ENCODE data around the gene PLXDC1.

DNA sequence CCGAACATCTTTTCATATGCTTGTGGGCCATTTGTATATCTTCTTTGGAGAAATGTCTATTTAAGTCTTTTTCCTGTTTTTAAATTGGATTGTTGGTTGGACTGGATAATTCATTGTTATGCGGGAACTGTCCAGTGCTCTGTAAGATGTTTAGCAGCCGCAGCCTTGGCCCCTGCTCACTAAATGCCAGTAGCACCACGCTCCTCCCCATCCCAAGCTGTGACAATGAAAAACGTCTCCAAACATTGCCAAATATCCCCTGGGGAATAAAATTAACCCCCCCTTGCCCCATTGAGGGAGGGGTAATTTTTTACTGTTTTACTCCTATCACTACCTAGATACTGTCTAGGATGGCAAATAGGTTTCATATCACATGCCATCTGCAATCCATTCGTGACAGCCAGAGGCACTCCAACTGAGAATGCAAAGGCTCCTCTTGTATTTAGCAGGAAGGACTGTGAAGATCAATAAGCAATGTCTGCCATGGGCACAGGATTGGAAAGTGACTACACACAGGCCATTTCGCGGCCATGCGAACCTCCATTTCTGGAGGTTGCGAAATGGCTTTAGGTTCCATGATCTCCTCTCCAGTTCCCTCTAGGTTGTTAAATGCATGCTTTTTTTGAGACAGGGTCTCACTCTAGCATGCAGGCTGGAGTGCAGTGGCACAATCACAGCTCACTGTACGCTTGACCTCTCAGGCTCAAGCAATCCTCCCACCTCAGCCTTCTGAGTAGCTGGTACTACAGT, 9.3 kb downstream of the PLXDC1 start:
- TF ChIP-seq, protein P1, sequence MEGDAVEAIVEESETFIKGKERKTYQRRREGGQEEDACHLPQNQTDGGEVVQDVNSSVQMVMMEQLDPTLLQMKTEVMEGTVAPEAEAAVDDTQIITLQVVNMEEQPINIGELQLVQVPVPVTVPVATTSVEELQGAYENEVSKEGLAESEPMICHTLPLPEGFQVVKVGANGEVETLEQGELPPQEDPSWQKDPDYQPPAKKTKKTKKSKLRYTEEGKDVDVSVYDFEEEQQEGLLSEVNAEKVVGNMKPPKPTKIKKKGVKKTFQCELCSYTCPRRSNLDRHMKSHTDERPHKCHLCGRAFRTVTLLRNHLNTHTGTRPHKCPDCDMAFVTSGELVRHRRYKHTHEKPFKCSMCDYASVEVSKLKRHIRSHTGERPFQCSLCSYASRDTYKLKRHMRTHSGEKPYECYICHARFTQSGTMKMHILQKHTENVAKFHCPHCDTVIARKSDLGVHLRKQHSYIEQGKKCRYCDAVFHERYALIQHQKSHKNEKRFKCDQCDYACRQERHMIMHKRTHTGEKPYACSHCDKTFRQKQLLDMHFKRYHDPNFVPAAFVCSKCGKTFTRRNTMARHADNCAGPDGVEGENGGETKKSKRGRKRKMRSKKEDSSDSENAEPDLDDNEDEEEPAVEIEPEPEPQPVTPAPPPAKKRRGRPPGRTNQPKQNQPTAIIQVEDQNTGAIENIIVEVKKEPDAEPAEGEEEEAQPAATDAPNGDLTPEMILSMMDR (IDR thresholded peaks at IDR 0.05) = no peak
- TF ChIP-seq POLR2A (IDR thresholded peaks at IDR 0.05) = no peak
